Endometrial microvascular endothelial cells (primary cell): ENCODE data around the gene STAC. TPM values are rescaled to one million over a fixed set of nuclear protein-coding genes. Genes with fewer than 3 reads are reported as not detected.
"Not testable (repeated sequence)": the region's sequence is repeated elsewhere in the genome, so short reads cannot be mapped to it uniquely, and the experiment has no call there.

ENCODE experiments used
- in situ Hi-C: cut with HindIII; loops from 2 replicates; pipeline ENCODE4 v1.10.0; 2017; ENCODE audit warnings: low sequenced_read_pairs, low pct_unique_long_range_greater_than_20kb; ENCODE audit errors: inconsistent ontology term
- total RNA-seq: library from RNA; depleted of rRNA; stranded (reverse); fragments of >200 nt; gene quantifications from one replicate; pipeline ENCODE4 v1.2.3, GENCODE V29; 2015; ENCODE audit errors: inconsistent ontology term

The STAC gene
- total RNA-seq, 1 donor from 2014 or later = 0.46 TPM

DNA sequence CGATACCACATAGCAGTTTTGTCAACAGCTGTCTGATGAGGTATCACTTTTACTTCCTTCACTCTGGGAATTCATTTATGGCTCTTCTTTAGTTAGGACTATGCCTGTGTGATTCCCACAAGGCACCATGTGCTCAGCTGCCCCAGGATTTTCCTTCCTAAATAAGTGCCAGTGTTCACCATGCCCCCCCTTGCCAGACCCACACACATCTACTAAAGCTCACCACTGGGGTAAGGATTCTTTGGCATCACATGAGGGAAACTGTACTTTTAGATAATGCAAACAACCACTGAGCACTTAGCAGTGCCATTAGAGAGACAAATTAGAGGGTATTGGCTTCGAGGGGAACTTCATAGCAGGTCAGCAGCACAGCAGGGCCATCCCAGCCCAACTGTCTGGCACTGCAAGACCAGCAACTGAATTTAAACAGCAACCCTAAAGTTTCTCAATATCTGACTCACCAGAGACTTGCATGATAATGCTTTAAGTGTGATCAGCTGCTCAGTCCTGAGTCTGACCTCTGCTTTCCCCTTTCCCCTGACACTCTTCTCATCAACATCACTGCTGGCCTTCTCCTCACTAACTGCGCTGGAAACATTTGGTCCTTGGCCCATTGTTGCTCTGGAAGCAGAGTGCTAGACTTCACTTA lies 114.3 kb downstream of the STAC start:
- in situ Hi-C loops = no loop called here

- in situ Hi-C loops = no loop called here
Observed at GRCh38 chr3:36496684-36497633, 116.7 kb downstream of the STAC start.

GRCh38 chr3:36500053-36500452 lies 119.7 kb downstream of the STAC start:
- in situ Hi-C loops = not testable (repeated sequence)

DNA sequence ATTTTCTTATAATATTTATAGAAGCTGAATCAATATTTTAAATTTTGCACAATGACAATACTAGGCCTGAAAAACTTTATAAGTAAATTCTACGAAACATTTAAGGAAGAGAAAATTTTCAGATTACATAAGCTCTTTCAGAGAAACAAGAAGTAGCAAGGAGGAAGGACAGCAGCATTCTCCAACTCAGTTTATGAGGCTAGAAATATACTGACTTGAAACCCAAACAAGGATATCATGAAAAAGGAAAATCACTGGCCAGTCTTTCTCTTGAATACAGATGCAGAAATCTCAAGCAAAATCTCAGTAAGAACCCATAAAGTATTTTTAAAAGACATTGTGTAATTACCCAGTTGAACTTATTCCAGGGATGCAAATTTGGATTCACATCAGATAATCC lies 121.3 kb downstream of the STAC start:
- in situ Hi-C loops = no loop called here

- in situ Hi-C loops = no loop called here
Observed at GRCh38 chr3:36505393-36505792, 125.1 kb downstream of the STAC start.

GRCh38 chr3:36511791-36512486 lies 131.6 kb downstream of the STAC start:
- in situ Hi-C loops = no loop called here

- in situ Hi-C loops = no loop called here
Observed at GRCh38 chr3:36512555-36512954, 132.3 kb downstream of the STAC start.

- in situ Hi-C loops = no loop called here
Observed at GRCh38 chr3:36514171-36514570, 133.9 kb downstream of the STAC start.

DNA sequence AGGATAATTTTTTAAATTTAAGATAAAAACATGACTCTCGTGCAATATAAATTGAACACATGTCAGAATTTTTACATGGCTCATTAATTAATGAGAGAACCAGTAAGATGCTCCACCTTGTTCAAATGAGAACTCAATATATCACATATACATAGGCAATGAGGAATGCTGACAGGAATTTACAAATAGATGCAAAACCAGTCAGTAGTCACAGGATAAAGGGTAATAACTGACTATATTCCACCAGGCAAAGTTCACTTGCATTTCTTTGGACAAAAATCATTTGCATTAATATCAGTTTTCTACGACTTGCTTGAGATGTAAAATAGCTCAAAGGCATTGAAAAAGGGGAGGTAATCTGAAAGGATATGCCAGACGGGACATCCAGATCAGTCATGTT lies 139.4 kb downstream of the STAC start:
- in situ Hi-C loops = no loop called here

DNA sequence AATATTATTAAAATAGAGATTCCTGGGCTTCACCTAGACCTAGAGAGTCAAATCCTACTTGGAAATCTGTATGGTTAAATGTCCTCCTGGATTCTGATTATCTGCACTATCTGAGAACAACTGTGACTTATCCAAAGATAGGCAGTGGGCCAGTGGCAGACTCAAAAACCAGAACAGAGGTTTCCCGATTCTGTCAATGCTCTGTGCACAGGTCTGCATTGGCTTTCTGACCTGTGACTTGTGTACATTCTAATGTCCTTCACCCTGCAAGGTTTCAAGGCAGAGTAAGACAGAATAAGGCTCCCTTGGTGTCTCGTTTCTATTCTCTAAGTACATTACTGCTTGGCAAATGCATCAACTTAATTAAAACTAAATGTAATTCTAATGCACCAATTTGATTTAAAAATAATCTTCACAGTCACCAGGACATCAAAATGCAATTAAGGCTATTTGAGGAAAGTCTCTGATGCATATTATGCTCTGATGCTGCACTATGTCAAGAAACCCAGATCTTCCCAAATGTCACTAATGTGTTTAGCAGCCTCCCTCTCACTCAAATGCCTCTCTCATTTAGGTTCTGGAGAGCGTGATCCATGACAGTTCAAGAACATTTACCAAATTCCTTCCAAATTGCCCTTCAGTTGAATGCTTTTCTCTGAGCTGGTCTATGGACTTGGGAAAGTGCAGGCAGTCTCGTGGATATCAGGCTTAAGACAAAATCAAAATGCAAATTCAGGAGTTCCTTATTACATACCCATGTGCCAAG lies 140.1 kb downstream of the STAC start:
- in situ Hi-C loops = no loop called here

GRCh38 chr3:36521007-36521379 lies 140.7 kb downstream of the STAC start:
- in situ Hi-C loops = no loop called here

GRCh38 chr3:36524560-36524959 lies 144.3 kb downstream of the STAC start:
- in situ Hi-C loops = no loop called here

DNA sequence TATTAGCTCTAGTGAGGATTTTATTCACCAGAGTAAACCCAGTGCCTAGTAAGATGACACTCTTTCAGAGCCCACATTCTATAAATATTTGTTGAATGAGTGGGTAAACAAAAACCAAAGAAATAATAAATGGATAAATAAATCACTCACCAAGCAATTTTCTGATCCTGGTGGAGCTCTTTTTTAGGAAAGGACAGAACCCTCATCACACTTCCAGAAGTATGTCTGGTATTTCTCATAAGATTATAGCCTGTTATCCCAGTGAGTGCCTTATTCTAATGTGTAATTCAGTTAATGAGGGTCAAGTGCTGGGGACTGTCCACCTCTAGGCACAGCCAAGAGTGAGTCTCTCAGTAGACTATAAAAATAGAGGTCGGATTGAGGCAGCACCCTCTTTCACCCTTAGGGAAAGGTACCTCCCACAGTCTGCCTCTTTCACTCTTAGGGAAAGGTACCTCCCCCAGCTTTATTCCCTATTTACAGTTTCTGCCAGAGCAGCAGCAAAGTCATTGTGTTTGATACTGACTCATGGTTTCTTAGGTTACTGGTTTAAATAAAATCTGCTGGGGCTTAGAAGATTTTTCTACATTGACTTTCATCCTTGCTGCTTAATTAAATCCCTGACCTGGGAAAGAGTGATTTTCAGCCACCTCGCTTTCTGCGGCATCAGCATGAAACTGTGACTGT lies 145.0 kb downstream of the STAC start:
- in situ Hi-C loops = no loop called here

GRCh38 chr3:36538136-36538749 lies 157.9 kb downstream of the STAC start:
- in situ Hi-C loops = no loop called here

- in situ Hi-C loops = no loop called here
Observed at GRCh38 chr3:36540888-36541518, 160.7 kb downstream of the STAC start.

DNA sequence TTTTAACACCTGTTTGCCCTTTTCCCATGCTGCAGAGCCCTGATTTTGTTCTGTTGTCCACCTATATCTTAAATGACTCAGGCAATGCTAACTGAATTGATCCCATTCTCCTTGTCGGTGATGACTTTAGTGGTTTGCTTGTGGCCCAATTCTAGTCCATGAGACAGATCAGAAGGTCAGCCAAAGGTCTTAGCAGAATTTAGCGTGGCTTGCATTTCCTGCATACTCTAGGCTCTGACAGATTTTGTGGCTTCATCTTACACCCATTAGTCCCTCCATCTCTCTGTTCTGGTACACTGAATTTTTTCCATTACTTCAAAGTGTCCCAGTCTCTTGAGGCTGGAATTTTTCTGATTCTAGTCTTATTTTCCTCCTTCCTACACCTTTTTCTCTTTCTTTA lies 161.9 kb downstream of the STAC start:
- in situ Hi-C loops = no loop called here

GRCh38 chr3:36543276-36543997 lies 163.1 kb downstream of the STAC start:
- in situ Hi-C loops = no loop called here
